ENCODE results near the gene OR10H1. TPM values are rescaled to one million over a fixed set of nuclear protein-coding genes. Genes with fewer than 3 reads are reported as not detected.

The OR10H1 gene
- total RNA-seq, 1 experiment from 2014 or later, result 0.17 TPM

- ChIA-PET CTCF (no interaction called here), POLR2A (no interaction called here), RAD21 (ENCODE audit: low non-redundant PET in 1 of 2, low total read pairs in 2 of 2, uncharacterized antibody in 2 of 2, unreplicated experiment in 2 of 2) (no interaction called here)
- H3K9me3 ChIP-seq (ENCODE audit: control insufficient read depth in 1 of 2, insufficient read depth in 1 of 2, low read depth in 1 of 2, low read length in 2 of 2), result no peaks in the 10 kb centered on the region
- H3K36me3 ChIP-seq (ENCODE audit: control insufficient read depth in 1 of 2, insufficient read depth in 2 of 2, low read length in 2 of 2), result 0 out of 4 replicates have a peak, but pooled peaks cover 0 to 2% of the 10 kb centered on the region in 2 experiments
- H3K79me2 ChIP-seq (ENCODE audit: insufficient read depth, low read length), result peaks cover 54% of the 10 kb centered on the region
- H3K27me3 ChIP-seq (ENCODE audit: insufficient read depth, low read length), result no peaks in the 10 kb centered on the region
- TF ChIP-seq POLR2A (IDR thresholded peaks at IDR 0.05; ENCODE audit: borderline replicate concordance, extremely low read depth, insufficient read depth, insufficient read length) (no peak), ATF3 (IDR thresholded peaks at IDR 0.05) (no peak), EGR1 (IDR thresholded peaks at IDR 0.05; ENCODE audit: low read depth) (no peak), SRF (IDR thresholded peaks at IDR 0.05; ENCODE audit: low read depth) (no peak), CEBPB (IDR thresholded peaks at IDR 0.05; ENCODE audit: low read depth) (no peak), ZFX (IDR thresholded peaks at IDR 0.05) (no peak)
- no TSS peak for BruUV-seq (replicated peaks)
- H3K9me2 ChIP-seq (ENCODE audit: insufficient read depth), result no peaks in the 10 kb centered on the region
- no peak overlapping the region for H2AFZ ChIP-seq (ENCODE audit: low read depth, low read length, poor library complexity, severe bottlenecking)
- H3K27ac ChIP-seq (ENCODE audit: low read depth, low read length), result no peak overlapping the region
- H3K4me1 ChIP-seq (ENCODE audit: control insufficient read depth in 1 of 2, insufficient read depth in 2 of 2, low read length in 2 of 2), result peaks cover 23 to 50% of the 10 kb centered on the region in 2 experiments
- intact Hi-C loops (cut with micrococcal nuclease), result no loop called here
- ATAC-seq (no peak), DNase-seq (ENCODE audit: low read depth, low spot score) (no peak)
- H3K4me3 ChIP-seq (replicated peaks in 1 of 2; ENCODE audit: low read depth in 1 of 2, low read length in 2 of 2), result no peak overlapping the region
- no peak overlapping the region for H3K4me2 ChIP-seq (ENCODE audit: low read length)
- no peaks in the 10 kb centered on the region for H4K20me1 ChIP-seq (ENCODE audit: insufficient read depth)
- no peak overlapping the region for H3K9ac ChIP-seq (ENCODE audit: low read length)
These were observed 45.1 kb upstream of the OR10H1 start for GRCh38 chr19:15860522-15860921.

GRCh38 chr19:15859187-15859586, 43.7 kb upstream of the OR10H1 start:
- H3K27me3 ChIP-seq (ENCODE audit: insufficient read depth, low read length), result no peaks in the 10 kb centered on the region
- no peak overlapping the region for H3K9ac ChIP-seq (ENCODE audit: low read length)
- RAD21 ChIA-PET (ENCODE audit: low non-redundant PET in 1 of 2, low total read pairs in 2 of 2, uncharacterized antibody in 2 of 2, unreplicated experiment in 2 of 2), result no interaction called here
- H3K79me2 ChIP-seq (ENCODE audit: insufficient read depth, low read length), result peaks cover 54% of the 10 kb centered on the region
- no peak overlapping the region for H3K4me3 ChIP-seq (replicated peaks in 1 of 2; ENCODE audit: low read depth in 1 of 2, low read length in 2 of 2)
- no TSS peak for BruUV-seq (replicated peaks)
- POLR2A ChIA-PET, result no interaction called here
- intact Hi-C loops (cut with micrococcal nuclease), result no loop called here
- H3K27ac ChIP-seq (ENCODE audit: low read depth, low read length), result no peak overlapping the region
- no peak overlapping the region for H2AFZ ChIP-seq (ENCODE audit: low read depth, low read length, poor library complexity, severe bottlenecking)
- no peak for ATAC-seq
- H3K4me1 ChIP-seq (ENCODE audit: control insufficient read depth in 1 of 2, insufficient read depth in 2 of 2, low read length in 2 of 2), result peaks cover 18 to 36% of the 10 kb centered on the region in 2 experiments
- H4K20me1 ChIP-seq (ENCODE audit: insufficient read depth), result no peaks in the 10 kb centered on the region
- H3K9me2 ChIP-seq (ENCODE audit: insufficient read depth), result no peaks in the 10 kb centered on the region
- peaks cover 0 to 8% of the 10 kb centered on the region in 2 experiments; a peak in 2 of 4 replicates for H3K36me3 ChIP-seq (ENCODE audit: control insufficient read depth in 1 of 2, insufficient read depth in 2 of 2, low read length in 2 of 2)
- DNase-seq (ENCODE audit: low read depth, low spot score), result no peak
- H3K9me3 ChIP-seq (ENCODE audit: control insufficient read depth in 1 of 2, insufficient read depth in 1 of 2, low read depth in 1 of 2, low read length in 2 of 2), result no peaks in the 10 kb centered on the region
- CTCF ChIA-PET, result no interaction called here
- H3K4me2 ChIP-seq (ENCODE audit: low read length), result no peak overlapping the region
- no peak for TF ChIP-seq FOSL1 (IDR thresholded peaks at IDR 0.05; ENCODE audit: low read depth)
- TF ChIP-seq JUND (IDR thresholded peaks at IDR 0.05), result no peak

Data from HCT116 (cell line).